HepG2 (cell line): Measurements from ENCODE around the gene UQCC5. TPM values are rescaled to one million over a fixed set of nuclear protein-coding genes. Genes with fewer than 3 reads are reported as not detected.

ENCODE experiments used
- ATAC-seq: fragments of 200-7000 bp; cut with Tn5 transposase; 3 replicates; pipeline ENCODE4 v1.9.1; 2020; ENCODE audit warnings: mild to moderate bottlenecking, moderate library complexity
- BruUV-seq: library from RNA; stranded (reverse); fragments of 400-500 nt; replicated peaks from 2 replicates; lab custom pipeline; 2021; lab: Mats Ljungman, UMichigan
- CTCF ChIA-PET: fragments of 300-600 bp; formaldehyde crosslinking; extraction: SDS; loops from one replicate; lab custom pipeline; 2021; ENCODE audit warnings: low total read pairs, inconsistent platforms, low intra/inter-chr PET ratio; lab: Yijun Ruan, JAX
- POLR2A ChIA-PET: fragments of 350-600 bp; sonication (Branson Sonifier 250); formaldehyde crosslinking; loops from one replicate; lab custom pipeline; 2020; ENCODE audit warnings: antibody characterized with exemption, inconsistent platforms; lab: Yijun Ruan, JAX
- DNase-seq: peaks from one replicate; pipeline ENCODE4 v3.0.0-alpha.2; 2015; ENCODE audit warnings: low spot score
- FAIRE-seq: peaks from 3 replicates; lab custom pipeline; 2011; peaks lifted over from hg19 to GRCh38; lab: Jason Lieb, UNC
- H2AFZ ChIP-seq: one replicate; pipeline ENCODE4 v1.6.1; 2011; ENCODE audit warnings: low read length, inconsistent platforms
- H3K27ac ChIP-seq: fragments of 300-600 bp; 3 replicates; pipeline ENCODE4 v1.8.0; 2011; ENCODE audit warnings: mixed run types, mild to moderate bottlenecking, mixed read lengths, low read length, inconsistent platforms; ENCODE audit not compliant: insufficient read depth; ENCODE audit errors: extremely low read length
- H3K27me3 ChIP-seq, 2 experiments: fragments of 200-600 bp in 1 of 2; 2 replicates in 1 of 2; 3 replicates in 1 of 2; pipeline versions ENCODE4 v1.6.0 to v1.8.0; 2011; ENCODE audit warnings: low read length in 2 of 2, mild to moderate bottlenecking in 2 of 2, moderate library complexity in 2 of 2, inconsistent platforms in 1 of 2; ENCODE audit not compliant: insufficient read depth in 2 of 2, control insufficient read depth in 1 of 2
- H3K36me3 ChIP-seq, 2 experiments: fragments of 200-600 bp in 1 of 2; replicated peaks in 1 of 2; 2 replicates in 1 of 2; 3 replicates in 1 of 2; pipeline versions ENCODE4 v1.5.1 to v1.8.0; 2011; ENCODE audit warnings: low read length in 2 of 2, inconsistent platforms in 1 of 2; ENCODE audit not compliant: insufficient read depth in 2 of 2, control insufficient read depth in 1 of 2
- H3K4me1 ChIP-seq: 2 replicates; pipeline ENCODE4 v1.5.1; 2012; ENCODE audit warnings: low read length, inconsistent platforms; ENCODE audit not compliant: insufficient read depth
- H3K4me2 ChIP-seq: 2 replicates; pipeline ENCODE4 v1.6.0; 2011; ENCODE audit warnings: low read depth, low read length, inconsistent platforms
- H3K4me3 ChIP-seq, 3 experiments: fragments of 200-600 bp in 1 of 3; sonication (generic), shearing (Covaris generic) in 1 of 3; replicated peaks in 1 of 3; 2 replicates each; pipeline ENCODE4 v1.5.1; 2011 to 2016; ENCODE audit warnings: low read length in 3 of 3, inconsistent platforms in 2 of 3, low read depth in 2 of 3, mild to moderate bottlenecking in 2 of 3, control low read depth in 1 of 3, mixed read lengths in 1 of 3; ENCODE audit not compliant: insufficient read depth in 1 of 3
- H3K79me2 ChIP-seq: one replicate; pipeline ENCODE4 v1.6.1; 2011; ENCODE audit warnings: low read length, inconsistent platforms; ENCODE audit not compliant: insufficient read depth
- H3K9ac ChIP-seq: 2 replicates; pipeline ENCODE4 v1.6.0; 2011; ENCODE audit warnings: mild to moderate bottlenecking, low read depth, low read length, inconsistent platforms; ENCODE audit not compliant: insufficient read depth
- H3K9me3 ChIP-seq: 2 replicates; pipeline ENCODE4 v1.5.1; 2012; ENCODE audit warnings: mild to moderate bottlenecking, low read length
- H4K20me1 ChIP-seq: 2 replicates; pipeline ENCODE4 v1.6.0; 2011; ENCODE audit warnings: inconsistent platforms, mild to moderate bottlenecking, low read length, moderate library complexity; ENCODE audit not compliant: insufficient read depth
- FUBP1 ChIP-seq: sonication (generic); formaldehyde crosslinking; IDR thresholded peaks from 2 replicates; pipeline ENCODE4 v1.5.1; 2020; ENCODE audit warnings: missing genetic modification reagents, mild to moderate bottlenecking, borderline replicate concordance
- HOMEZ ChIP-seq: IDR thresholded peaks from 2 replicates; pipeline ENCODE4 v1.6.1; 2016; ENCODE audit warnings: low read depth
- MTF1 ChIP-seq: sonication (generic); formaldehyde crosslinking; IDR thresholded peaks from 2 replicates; pipeline ENCODE4 v1.5.0; 2020; ENCODE audit warnings: missing genetic modification reagents
- NR1H2 ChIP-seq: sonication (generic); formaldehyde crosslinking; IDR thresholded peaks from 2 replicates; pipeline ENCODE4 v1.8.1; 2022; ENCODE audit warnings: low read depth, missing genetic modification reagents, borderline replicate concordance
- POLR2A ChIP-seq, 2 experiments: IDR thresholded peaks; 2 replicates each; pipeline ENCODE4 v1.6.1; 2011; ENCODE audit warnings: low read depth in 2 of 2, low read length in 2 of 2, mild to moderate bottlenecking in 1 of 2, moderate library complexity in 1 of 2; ENCODE audit not compliant: insufficient read depth in 1 of 2
- PPARG ChIP-seq: conservative IDR thresholded peaks from 2 replicates; pipeline ENCODE4 v1.6.1; 2016; ENCODE audit warnings: missing biosample characterization, missing genetic modification reagents
- RELA ChIP-seq: sonication (generic); formaldehyde crosslinking; IDR thresholded peaks from 2 replicates; pipeline ENCODE4 v1.4.0; 2020; ENCODE audit warnings: missing genetic modification reagents
- ZKSCAN1 ChIP-seq: fragments of 150-350 bp; IDR thresholded peaks from 2 replicates; pipeline ENCODE4 v1.6.1; 2014; ENCODE audit warnings: low read length
- ZMAT3 ChIP-seq: sonication (generic); formaldehyde crosslinking; conservative IDR thresholded peaks from 2 replicates; pipeline ENCODE4 v1.7.0; 2021; ENCODE audit warnings: missing genetic modification reagents
- WGBS: methylation state at CpG from one replicate; pipeline ENCODE4 v1.1.6; 2017; ENCODE audit warnings: low lambda C conversion rate; 5-methylcytosine and 5-hydroxymethylcytosine counted together
- in situ Hi-C: cut with HindIII; loops from 2 replicates; pipeline ENCODE4 v1.10.0; 2017; ENCODE audit warnings: low pct_unique_long_range_greater_than_20kb; ENCODE audit not compliant: extremely low pct_ligation_motif_present
- intact Hi-C: fragments of 100-400 bp; cut with micrococcal nuclease; formaldehyde crosslinking; loops from one replicate; pipeline ENCODE4 v1.10.0; 2022; ENCODE audit not compliant: unreplicated experiment
- polyA plus RNA-seq, 8 experiments: library from polyadenylated mRNA; depleted of rRNA in 3 of 8; stranded (reverse) in 7 of 8; unstranded in 1 of 8; fragments of >200 nt; fragmentation: Illumina TruSeq in 4 of 8; extraction: Trizol in 4 of 8; gene quantifications; 2 replicates each; pipeline versions ENCODE4 v1.2.1 to v1.2.3, GENCODE V29; 2011 to 2016; ENCODE audit warnings: low read depth in 4 of 8, missing spikeins in 1 of 8, mixed read lengths in 1 of 8; ENCODE audit not compliant: insufficient read depth in 1 of 8
- total RNA-seq, 5 experiments: library from RNA; depleted of rRNA; stranded (reverse); fragments of >200 nt; fragmentation: Illumina TruSeq; extraction: Trizol; gene quantifications; 2 replicates each; pipeline ENCODE4 v1.2.3, GENCODE V29; 2016; ENCODE audit warnings: low read depth in 1 of 5
- TF ChIP-seq, protein P1 (sequence below): sonication (generic); formaldehyde crosslinking; IDR thresholded peaks from 2 replicates; pipeline ENCODE4 v1.4.0; 2020; ENCODE audit warnings: missing genetic modification reagents

Gene UQCC5
- total and polyA plus RNA-seq, 2 of the 13 experiments (the other 11 are each of a cell fraction or from before 2014, with no cell fraction given), result 15.4 to 29.5 TPM

- TF ChIP-seq HOMEZ (CRISPR knock-in tag) (no peak), ZMAT3 (CRISPR knock-in tag) (no peak), RELA (CRISPR knock-in tag) (no peak), NR1H2 (CRISPR knock-in tag) (no peak), MTF1 (CRISPR knock-in tag) (no peak), FUBP1 (CRISPR knock-in tag) (0 out of 2 replicates have a peak, but pooled peaks have one; percentile 58)
- TF ChIP-seq, all 625 proteins: peak for 3
Observed at GRCh38 chr3:52537726-52538421, 1.5 kb downstream of the UQCC5 start (continued).

- ATAC-seq (no peak), DNase-seq (no peak), FAIRE-seq (no peak)
- in situ Hi-C loops, result no loop called here
- intact Hi-C loops, result no loop called here
- no peak overlapping the region for H2AFZ ChIP-seq
- peak overlapping the region; percentile 43 for H3K4me2 ChIP-seq
- H4K20me1 ChIP-seq, result peaks cover 12% of the 10 kb centered on the region
- H3K27ac ChIP-seq, result no peak overlapping the region
- 98% methylated on average over 5 of the region's 5 CpGs for WGBS
- peaks cover 0 to 18% of the 10 kb centered on the region in 2 experiments; a peak in 3 of 5 replicates for H3K36me3 ChIP-seq
- H3K27me3 ChIP-seq, result no peaks in the 10 kb centered on the region; a peak in 1 of 5 replicates
- peaks cover 50% of the 10 kb centered on the region for H3K4me1 ChIP-seq
- no peak overlapping the region for H3K9ac ChIP-seq
- BruUV-seq, result no TSS peak
- H3K4me3 ChIP-seq, result no peak overlapping the region
- H3K9me3 ChIP-seq, result no peaks in the 10 kb centered on the region
- 0 out of 4 replicates have a peak, but pooled peaks of 1 of the 2 experiments have one; percentile 29 for TF ChIP-seq POLR2A (IDR thresholded peaks at IDR 0.05; ENCODE audit: insufficient read depth in 1 of 2, low read depth in 2 of 2, low read length in 2 of 2)
- TF ChIP-seq PPARG (CRISPR knock-in tag), result no peak
- TF ChIP-seq, protein P1, sequence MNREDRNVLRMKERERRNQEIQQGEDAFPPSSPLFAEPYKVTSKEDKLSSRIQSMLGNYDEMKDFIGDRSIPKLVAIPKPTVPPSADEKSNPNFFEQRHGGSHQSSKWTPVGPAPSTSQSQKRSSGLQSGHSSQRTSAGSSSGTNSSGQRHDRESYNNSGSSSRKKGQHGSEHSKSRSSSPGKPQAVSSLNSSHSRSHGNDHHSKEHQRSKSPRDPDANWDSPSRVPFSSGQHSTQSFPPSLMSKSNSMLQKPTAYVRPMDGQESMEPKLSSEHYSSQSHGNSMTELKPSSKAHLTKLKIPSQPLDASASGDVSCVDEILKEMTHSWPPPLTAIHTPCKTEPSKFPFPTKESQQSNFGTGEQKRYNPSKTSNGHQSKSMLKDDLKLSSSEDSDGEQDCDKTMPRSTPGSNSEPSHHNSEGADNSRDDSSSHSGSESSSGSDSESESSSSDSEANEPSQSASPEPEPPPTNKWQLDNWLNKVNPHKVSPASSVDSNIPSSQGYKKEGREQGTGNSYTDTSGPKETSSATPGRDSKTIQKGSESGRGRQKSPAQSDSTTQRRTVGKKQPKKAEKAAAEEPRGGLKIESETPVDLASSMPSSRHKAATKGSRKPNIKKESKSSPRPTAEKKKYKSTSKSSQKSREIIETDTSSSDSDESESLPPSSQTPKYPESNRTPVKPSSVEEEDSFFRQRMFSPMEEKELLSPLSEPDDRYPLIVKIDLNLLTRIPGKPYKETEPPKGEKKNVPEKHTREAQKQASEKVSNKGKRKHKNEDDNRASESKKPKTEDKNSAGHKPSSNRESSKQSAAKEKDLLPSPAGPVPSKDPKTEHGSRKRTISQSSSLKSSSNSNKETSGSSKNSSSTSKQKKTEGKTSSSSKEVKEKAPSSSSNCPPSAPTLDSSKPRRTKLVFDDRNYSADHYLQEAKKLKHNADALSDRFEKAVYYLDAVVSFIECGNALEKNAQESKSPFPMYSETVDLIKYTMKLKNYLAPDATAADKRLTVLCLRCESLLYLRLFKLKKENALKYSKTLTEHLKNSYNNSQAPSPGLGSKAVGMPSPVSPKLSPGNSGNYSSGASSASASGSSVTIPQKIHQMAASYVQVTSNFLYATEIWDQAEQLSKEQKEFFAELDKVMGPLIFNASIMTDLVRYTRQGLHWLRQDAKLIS (CRISPR knock-in tag), result no peak
- no peak for TF ChIP-seq ZKSCAN1
- CTCF ChIA-PET, result no interaction called here
- POLR2A ChIA-PET, result interaction anchor here (0.7 kb wide), 1 partner anchor 809 kb away, joined by 3 read pairs; no protein-coding TSS in a partner anchor
- H3K79me2 ChIP-seq, result peaks cover 37% of the 10 kb centered on the region
Observed at GRCh38 chr3:52539010-52539653, 2.7 kb downstream of the UQCC5 start.
